IMR-90 (cell line): ENCODE measurements around the gene ETV7. TPM values are rescaled to one million over a fixed set of nuclear protein-coding genes. Genes with fewer than 3 reads are reported as not detected.

Source experiments
- ATAC-seq: fragments of 200-7000 bp; cut with Tn5 transposase; 2 replicates; pipeline ENCODE4 v1.9.1; 2020; ENCODE audit warnings: low read depth, mild to moderate bottlenecking, moderate library complexity
- BruUV-seq: library from RNA; stranded (reverse); fragments of 400-500 nt; replicated peaks from 2 replicates; lab custom pipeline; 2021; lab: Mats Ljungman, UMichigan
- CTCF ChIA-PET: fragments of 300-600 bp; formaldehyde crosslinking; extraction: SDS; loops from one replicate; lab custom pipeline; 2021; ENCODE audit warnings: antibody characterized with exemption; lab: Yijun Ruan, JAX
- POLR2A ChIA-PET: fragments of 300-600 bp; sonication (Branson Sonifier 250); formaldehyde crosslinking; loops from one replicate; lab custom pipeline; 2022; ENCODE audit warnings: antibody characterized with exemption; ENCODE audit not compliant: unreplicated experiment; lab: Charles Lee
- DNase-seq: peaks from one replicate; pipeline ENCODE4 v3.0.0; 2013
- H2AFZ ChIP-seq: replicated peaks from 2 replicates; pipeline ENCODE3; 2013; ENCODE audit warnings: low read length, mild to moderate bottlenecking; ENCODE audit not compliant: poor library complexity
- H2AK5ac ChIP-seq: 2 replicates; pipeline ENCODE4 v1.6.1; 2013; ENCODE audit warnings: low read depth, low read length, inconsistent platforms
- H2AK9ac ChIP-seq: replicated peaks from 2 replicates; pipeline ENCODE3; 2013; ENCODE audit warnings: mild to moderate bottlenecking, low read depth, low read length, moderate library complexity; ENCODE audit not compliant: poor library complexity
- H2BK120ac ChIP-seq: 2 replicates; pipeline ENCODE4 v1.6.1; 2013; ENCODE audit warnings: low read depth, low read length, inconsistent platforms
- H2BK15ac ChIP-seq: 3 replicates; pipeline ENCODE4 v1.6.1; 2013; ENCODE audit warnings: low read depth, low read length, inconsistent platforms
- H2BK20ac ChIP-seq: 2 replicates; pipeline ENCODE4 v1.6.1; 2013; ENCODE audit warnings: low read depth, mild to moderate bottlenecking, inconsistent platforms, low read length, moderate library complexity
- H2BK5ac ChIP-seq: 2 replicates; pipeline ENCODE4 v1.6.1; 2013; ENCODE audit warnings: mild to moderate bottlenecking, low read depth, low read length, inconsistent platforms; ENCODE audit not compliant: poor library complexity, severe bottlenecking
- H3K14ac ChIP-seq: replicated peaks from 2 replicates; pipeline ENCODE4 v1.6.1; 2013; ENCODE audit warnings: low read depth, low read length, inconsistent platforms
- H3K18ac ChIP-seq: 2 replicates; pipeline ENCODE4 v1.6.1; 2013; ENCODE audit warnings: low read depth, low read length, control low read depth
- H3K23ac ChIP-seq: 2 replicates; pipeline ENCODE4 v1.6.1; 2013; ENCODE audit warnings: low read depth, low read length, inconsistent platforms
- H3K27ac ChIP-seq: 2 replicates; pipeline ENCODE4 v1.5.1; 2013; ENCODE audit warnings: mild to moderate bottlenecking, control low read depth, low read length; ENCODE audit not compliant: insufficient read depth
- H3K27me3 ChIP-seq: 2 replicates; pipeline ENCODE4 v1.6.1; 2013; ENCODE audit warnings: low read length; ENCODE audit not compliant: control insufficient read depth, insufficient read depth
- H3K36me3 ChIP-seq: 2 replicates; pipeline ENCODE4 v1.6.1; 2013; ENCODE audit warnings: low read length, mixed read lengths; ENCODE audit not compliant: control insufficient read depth, insufficient read depth
- H3K4ac ChIP-seq: 2 replicates; pipeline ENCODE4 v1.6.1; 2013; ENCODE audit warnings: low read depth, low read length, inconsistent platforms
- H3K4me1 ChIP-seq: 2 replicates; pipeline ENCODE4 v1.6.1; 2013; ENCODE audit warnings: low read length, mixed read lengths; ENCODE audit not compliant: control insufficient read depth, insufficient read depth
- H3K4me2 ChIP-seq: 2 replicates; pipeline ENCODE4 v1.6.1; 2013; ENCODE audit warnings: low read depth, mild to moderate bottlenecking, control low read depth, low read length, moderate library complexity
- H3K4me3 ChIP-seq: 2 replicates; pipeline ENCODE4 v1.5.1; 2013; ENCODE audit warnings: low read depth, mild to moderate bottlenecking, control low read depth, low read length, moderate library complexity; ENCODE audit not compliant: insufficient read depth
- H3K56ac ChIP-seq: 2 replicates; pipeline ENCODE4 v1.6.1; 2013; ENCODE audit warnings: low read length, inconsistent platforms; ENCODE audit not compliant: insufficient read depth; ENCODE audit errors: extremely low read depth
- H3K79me1 ChIP-seq, 2 experiments: 2 replicates each; pipeline ENCODE4 v1.6.1; 2013; ENCODE audit warnings: low read length in 2 of 2, inconsistent platforms in 1 of 2, low read depth in 1 of 2
- H3K9ac ChIP-seq: 2 replicates; pipeline ENCODE4 v1.6.1; 2013; ENCODE audit warnings: low read depth, low read length, control low read depth
- H3K9me1 ChIP-seq: 2 replicates; pipeline ENCODE4 v1.6.1; 2013; ENCODE audit warnings: low read length, inconsistent platforms; ENCODE audit not compliant: insufficient read depth
- H3K9me3 ChIP-seq: 2 replicates; pipeline ENCODE4 v1.6.1; 2013; ENCODE audit warnings: low read length; ENCODE audit not compliant: control insufficient read depth, insufficient read depth
- H4K20me1 ChIP-seq: 2 replicates; pipeline ENCODE4 v1.6.1; 2013; ENCODE audit warnings: low read length, inconsistent platforms; ENCODE audit not compliant: insufficient read depth
- H4K5ac ChIP-seq: 2 replicates; pipeline ENCODE4 v1.6.1; 2013; ENCODE audit warnings: mild to moderate bottlenecking, low read depth, low read length, control low read depth
- H4K8ac ChIP-seq, 2 experiments: 2 replicates each; pipeline ENCODE4 v1.6.1; 2013; ENCODE audit warnings: low read depth in 2 of 2, low read length in 2 of 2, control low read depth in 1 of 2, inconsistent platforms in 1 of 2
- H4K91ac ChIP-seq: 2 replicates; pipeline ENCODE4 v1.6.1; 2013; ENCODE audit warnings: low read depth, low read length, inconsistent platforms; ENCODE audit not compliant: insufficient read depth
- BHLHE40 ChIP-seq: fragments of 150-350 bp; IDR thresholded peaks from 2 replicates; pipeline ENCODE4 v1.6.1; 2016; ENCODE audit warnings: mild to moderate bottlenecking, low read depth, low read length
- CHD1 ChIP-seq: IDR thresholded peaks from 2 replicates; pipeline ENCODE4 v1.6.1; 2012; ENCODE audit warnings: low read depth, low read length, improper control_type of control experiment
- FOS ChIP-seq: fragments of 150-350 bp; IDR thresholded peaks from 2 replicates; pipeline ENCODE4 v1.6.1; 2016; ENCODE audit warnings: low read depth, low read length
- MXI1 ChIP-seq: IDR thresholded peaks from 2 replicates; pipeline ENCODE4 v1.6.1; 2012; ENCODE audit warnings: low read depth, mild to moderate bottlenecking, low read length, moderate library complexity, borderline replicate concordance
- RCOR1 ChIP-seq: IDR thresholded peaks from 2 replicates; pipeline ENCODE4 v1.6.1; 2012; ENCODE audit warnings: mild to moderate bottlenecking, low read length, improper control_type of control experiment; ENCODE audit not compliant: insufficient replicate concordance
- WGBS, 2 experiments: methylation state at CpG; one replicate each; pipeline versions ENCODE4 v1.1.5 to v1.1.7; 2013; ENCODE audit warnings: missing lambda C conversion rate in 2 of 2; ENCODE audit not compliant: insufficient read length in 1 of 2; ENCODE audit errors: extremely low coverage in 2 of 2; 5-methylcytosine and 5-hydroxymethylcytosine counted together
- dilution Hi-C: fragments of 300-500 bp; cut with HindIII; formaldehyde crosslinking; loops from one replicate; pipeline ENCODE4 v1.14.3; 2018; ENCODE audit warnings: low sequenced_read_pairs; ENCODE audit not compliant: unreplicated experiment
- in situ Hi-C: fragments of 300-500 bp; cut with MboI; formaldehyde crosslinking; loops from 3 replicates; pipeline ENCODE4 v1.14.3; 2019; ENCODE audit warnings: low sequenced_read_pairs, inconsistent platforms, mixed read lengths
- intact Hi-C: fragments of 100-400 bp; cut with micrococcal nuclease; formaldehyde crosslinking; loops from 2 replicates; pipeline ENCODE4 v1.10.0; 2022
- polyA plus RNA-seq, 3 experiments: library from polyadenylated mRNA; depleted of rRNA; stranded (reverse); fragments of >200 nt; gene quantifications; 2 replicates each; pipeline ENCODE4 v1.2.3, GENCODE V29; 2012; ENCODE audit warnings: low replicate concordance in 1 of 3
- total RNA-seq: library from RNA; depleted of rRNA; stranded (reverse); fragments of >200 nt; gene quantifications from 2 replicates; pipeline ENCODE4 v1.2.3, GENCODE V29; 2012; rRNA removed
- TF ChIP-seq, protein P1 (sequence below): conservative IDR thresholded peaks from 2 replicates; pipeline ENCODE4 v1.5.1; 2012; ENCODE audit warnings: mild to moderate bottlenecking, low read depth, low read length, improper control_type of control experiment
- TF ChIP-seq, protein P2 (sequence below): fragments of 150-350 bp; IDR thresholded peaks from 2 replicates; pipeline ENCODE4 v1.6.1; 2017; ENCODE audit warnings: mild to moderate bottlenecking, antibody characterized with exemption, low read length, low read depth

ETV7 gene
- total and polyA plus RNA-seq, 2 of the 4 experiments (the other 2 are of a cell fraction) = 0.17 to 0.18 TPM

DNA sequence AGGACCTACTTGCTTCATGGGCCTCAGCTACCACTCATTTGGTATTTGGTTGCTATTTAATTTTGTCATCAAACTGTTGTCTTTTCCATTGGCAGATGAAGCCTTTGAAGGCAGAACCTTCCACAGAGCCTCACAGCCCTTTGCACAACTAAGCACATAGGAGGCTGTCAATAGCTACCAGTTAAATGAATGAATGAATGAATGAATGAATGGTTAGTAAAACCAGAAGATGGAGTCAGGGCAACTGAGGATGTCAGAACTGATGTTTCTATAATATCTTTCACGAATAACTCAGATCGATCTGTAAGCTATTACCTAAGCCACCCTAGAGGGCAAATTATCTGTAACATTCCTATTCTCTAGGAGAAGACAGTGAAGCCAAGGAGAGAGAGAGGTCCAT is 69.8 kb downstream of the ETV7 start:
- Histone ChIP-seq H3K14ac (no peak overlapping the region), H3K79me1 (no peaks in the 10 kb centered on the region), H3K36me3 (no peaks in the 10 kb centered on the region), H2AK5ac (no peak overlapping the region), H4K91ac (no peak overlapping the region), H3K9ac (no peak overlapping the region), H2AK9ac (no peak overlapping the region), H3K4me1 (no peaks in the 10 kb centered on the region), H3K4me2 (no peak overlapping the region), H3K27ac (no peak overlapping the region), H4K20me1 (no peaks in the 10 kb centered on the region; the same call in 1 of the 2 replicates), H3K4me3 (no peak overlapping the region), H3K23ac (no peak overlapping the region), H3K18ac (no peak overlapping the region), H2BK120ac (no peak overlapping the region), H4K8ac (no peak overlapping the region), H2BK15ac (no peak overlapping the region), H3K56ac (no peak overlapping the region), H4K5ac (no peak overlapping the region), H3K27me3 (peaks cover 73% of the 10 kb centered on the region), H3K4ac (no peak overlapping the region), H3K9me3 (no peaks in the 10 kb centered on the region), H2BK20ac (no peak overlapping the region), H2AFZ (no peak overlapping the region), H2BK5ac (no peak overlapping the region), H3K9me1 (no peaks in the 10 kb centered on the region)
- CTCF ChIA-PET = no interaction called here
- POLR2A ChIA-PET = interaction anchor here (0.6 kb wide), 1 partner anchor 12 kb away, joined by 12 read pairs; no protein-coding TSS in a partner anchor
- intact Hi-C loops = no loop called here
- DNase-seq = no peak
- WGBS, 2 experiments = no CpG with 5 or more reads among the region's 2 CpGs
- ATAC-seq = no peak
- in situ Hi-C loops = no loop called here
- BruUV-seq = no TSS peak
- dilution Hi-C loops = no loop called here
- no peak for TF ChIP-seq CHD1
- no peak for TF ChIP-seq RCOR1
- no peak for TF ChIP-seq BHLHE40
- TF ChIP-seq, protein P1, sequence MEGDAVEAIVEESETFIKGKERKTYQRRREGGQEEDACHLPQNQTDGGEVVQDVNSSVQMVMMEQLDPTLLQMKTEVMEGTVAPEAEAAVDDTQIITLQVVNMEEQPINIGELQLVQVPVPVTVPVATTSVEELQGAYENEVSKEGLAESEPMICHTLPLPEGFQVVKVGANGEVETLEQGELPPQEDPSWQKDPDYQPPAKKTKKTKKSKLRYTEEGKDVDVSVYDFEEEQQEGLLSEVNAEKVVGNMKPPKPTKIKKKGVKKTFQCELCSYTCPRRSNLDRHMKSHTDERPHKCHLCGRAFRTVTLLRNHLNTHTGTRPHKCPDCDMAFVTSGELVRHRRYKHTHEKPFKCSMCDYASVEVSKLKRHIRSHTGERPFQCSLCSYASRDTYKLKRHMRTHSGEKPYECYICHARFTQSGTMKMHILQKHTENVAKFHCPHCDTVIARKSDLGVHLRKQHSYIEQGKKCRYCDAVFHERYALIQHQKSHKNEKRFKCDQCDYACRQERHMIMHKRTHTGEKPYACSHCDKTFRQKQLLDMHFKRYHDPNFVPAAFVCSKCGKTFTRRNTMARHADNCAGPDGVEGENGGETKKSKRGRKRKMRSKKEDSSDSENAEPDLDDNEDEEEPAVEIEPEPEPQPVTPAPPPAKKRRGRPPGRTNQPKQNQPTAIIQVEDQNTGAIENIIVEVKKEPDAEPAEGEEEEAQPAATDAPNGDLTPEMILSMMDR = no peak
- TF ChIP-seq MXI1 = no peak
- TF ChIP-seq, protein P2, sequence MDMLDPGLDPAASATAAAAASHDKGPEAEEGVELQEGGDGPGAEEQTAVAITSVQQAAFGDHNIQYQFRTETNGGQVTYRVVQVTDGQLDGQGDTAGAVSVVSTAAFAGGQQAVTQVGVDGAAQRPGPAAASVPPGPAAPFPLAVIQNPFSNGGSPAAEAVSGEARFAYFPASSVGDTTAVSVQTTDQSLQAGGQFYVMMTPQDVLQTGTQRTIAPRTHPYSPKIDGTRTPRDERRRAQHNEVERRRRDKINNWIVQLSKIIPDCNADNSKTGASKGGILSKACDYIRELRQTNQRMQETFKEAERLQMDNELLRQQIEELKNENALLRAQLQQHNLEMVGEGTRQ = no peak
- TF ChIP-seq FOS = no peak

Other genes starting within 250 kb of the ETV7 start
- gene BRPF3, start 190.9 kb downstream of the ETV7 start, total RNA-seq = 8.3 and 10.2 TPM in 2 replicates
- 17.2 and 18.1 TPM in 2 replicates for gene BRPF3, start 190.9 kb downstream of the ETV7 start, polyA plus RNA-seq (2012; rRNA removed)
- gene PNPLA1, start 117.6 kb downstream of the ETV7 start, total RNA-seq = not detected in 2 replicates
- not detected in 2 replicates for gene PNPLA1, start 117.6 kb downstream of the ETV7 start, polyA plus RNA-seq (2012; rRNA removed)
- not detected in 2 replicates for gene BNIP5, start 50.8 kb downstream of the ETV7 start, total RNA-seq
- not detected in 2 replicates for gene BNIP5, start 50.8 kb downstream of the ETV7 start, polyA plus RNA-seq (2012; rRNA removed)
- not detected in 2 replicates for gene PXT1, start 55.2 kb upstream of the ETV7 start, total RNA-seq
- not detected in 2 replicates for gene PXT1, start 55.2 kb upstream of the ETV7 start, polyA plus RNA-seq (2012; rRNA removed)
- 150 TPM in 2 replicates for gene KCTD20, start 55.3 kb upstream of the ETV7 start, total RNA-seq
- 48.5 and 55.4 TPM in 2 replicates for gene KCTD20, start 55.3 kb upstream of the ETV7 start, polyA plus RNA-seq (2012; rRNA removed)
- 9.7 and 10.6 TPM in 2 replicates for gene STK38, start 159.8 kb upstream of the ETV7 start, total RNA-seq
- gene STK38, start 159.8 kb upstream of the ETV7 start, polyA plus RNA-seq (2012; rRNA removed) = 14.6 and 19.7 TPM in 2 replicates
- 237 and 256 TPM in 2 replicates for gene SRSF3, start 206.7 kb upstream of the ETV7 start, total RNA-seq
- gene SRSF3, start 206.7 kb upstream of the ETV7 start, polyA plus RNA-seq (2012; rRNA removed) = 297 and 394 TPM in 2 replicates